ENCODE measurements around the gene TARBP1.

DNA sequence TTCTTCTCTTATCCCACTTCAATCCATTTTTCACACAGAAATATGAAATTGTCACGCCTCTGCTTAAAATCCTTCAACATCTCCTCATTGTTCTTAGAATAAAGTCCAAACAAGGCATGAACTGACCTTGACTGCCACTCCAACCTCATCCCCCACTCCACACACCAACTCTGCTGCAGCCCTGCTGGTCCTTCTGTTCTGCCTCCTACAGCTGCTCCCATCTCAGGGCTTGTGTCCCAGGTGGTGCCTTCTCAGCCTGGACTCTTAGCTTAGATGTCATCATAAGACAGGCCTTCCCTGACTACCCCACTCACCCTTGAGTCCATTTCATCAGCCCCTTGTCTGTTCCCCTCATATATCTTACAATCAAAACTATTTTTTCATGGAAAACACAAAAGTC lies 10.4 kb downstream of the TARBP1 start:
- TF ChIP-seq, protein P1, sequence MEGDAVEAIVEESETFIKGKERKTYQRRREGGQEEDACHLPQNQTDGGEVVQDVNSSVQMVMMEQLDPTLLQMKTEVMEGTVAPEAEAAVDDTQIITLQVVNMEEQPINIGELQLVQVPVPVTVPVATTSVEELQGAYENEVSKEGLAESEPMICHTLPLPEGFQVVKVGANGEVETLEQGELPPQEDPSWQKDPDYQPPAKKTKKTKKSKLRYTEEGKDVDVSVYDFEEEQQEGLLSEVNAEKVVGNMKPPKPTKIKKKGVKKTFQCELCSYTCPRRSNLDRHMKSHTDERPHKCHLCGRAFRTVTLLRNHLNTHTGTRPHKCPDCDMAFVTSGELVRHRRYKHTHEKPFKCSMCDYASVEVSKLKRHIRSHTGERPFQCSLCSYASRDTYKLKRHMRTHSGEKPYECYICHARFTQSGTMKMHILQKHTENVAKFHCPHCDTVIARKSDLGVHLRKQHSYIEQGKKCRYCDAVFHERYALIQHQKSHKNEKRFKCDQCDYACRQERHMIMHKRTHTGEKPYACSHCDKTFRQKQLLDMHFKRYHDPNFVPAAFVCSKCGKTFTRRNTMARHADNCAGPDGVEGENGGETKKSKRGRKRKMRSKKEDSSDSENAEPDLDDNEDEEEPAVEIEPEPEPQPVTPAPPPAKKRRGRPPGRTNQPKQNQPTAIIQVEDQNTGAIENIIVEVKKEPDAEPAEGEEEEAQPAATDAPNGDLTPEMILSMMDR (IDR thresholded peaks at IDR 0.05): no peak
- TF ChIP-seq POLR2AphosphoS5 (IDR thresholded peaks at IDR 0.05): no peak
- TF ChIP-seq EP300 (IDR thresholded peaks at IDR 0.05): no peak
- no peak for TF ChIP-seq POLR2A (IDR thresholded peaks at IDR 0.05; ENCODE audit: low read depth)
